Testis (tissue), 2 donors: ENCODE data around the gene KIF6.

Source experiments
- CTCF ChIP-seq, 3 experiments: fragments of 450-650 bp in 2 of 3; fragments of 200-600 bp in 1 of 3; sonication (generic) in 1 of 3; IDR thresholded peaks; one replicate each; pipeline ENCODE4 v1.5.1; 2016 to 2019; ENCODE audit warnings: antibody characterized with exemption in 3 of 3, mild to moderate bottlenecking in 2 of 3, moderate library complexity in 1 of 3
- POLR2A ChIP-seq: fragments of 450-650 bp; IDR thresholded peaks from one replicate; pipeline ENCODE4 v1.6.1; 2017; ENCODE audit warnings: antibody characterized with exemption, mild to moderate bottlenecking, moderate library complexity

- TF ChIP-seq CTCF (IDR thresholded peaks at IDR 0.05) (no peak), POLR2A (no peak)
Observed at GRCh38 chr6:39321761-39322160, 403.4 kb downstream of the KIF6 start.
